Breast epithelium (tissue), 4 donors: ENCODE data around the gene ERLIN1. TPM values are rescaled to one million over a fixed set of nuclear protein-coding genes. Genes with fewer than 3 reads are reported as not detected.

Experiments
- DNase-seq, 2 donors: peaks; one replicate each; pipeline ENCODE4 v3.0.0-alpha.2; 2019; ENCODE audit warnings: low spot score in 2 of 2
- H3K27ac ChIP-seq, 2 donors: fragments of 200-600 bp; sonication (generic) in 1 of 2; one replicate each; pipeline ENCODE4 v1.5.1; 2016 to 2019; ENCODE audit warnings: mild to moderate bottlenecking in 1 of 2
- H3K27me3 ChIP-seq, 2 donors: fragments of 200-600 bp; sonication (generic) in 1 of 2; one replicate each; pipeline versions ENCODE4 v1.5.1 to v1.6.0; 2017 to 2019; ENCODE audit warnings: control low read depth in 1 of 2, mild to moderate bottlenecking in 1 of 2
- H3K36me3 ChIP-seq: fragments of 200-600 bp; one replicate; pipeline ENCODE4 v1.5.1; 2019
- H3K4me1 ChIP-seq, 2 donors: fragments of 200-600 bp; sonication (generic); one replicate each; pipeline ENCODE4 v1.5.1; 2016 to 2019; ENCODE audit warnings: control low read depth in 1 of 2
- H3K4me3 ChIP-seq, 3 donors: fragments of 200-600 bp; sonication (generic); 1 replicate in 2 of 3; 2 replicates in 1 of 3; pipeline ENCODE4 v1.5.1; 2016 to 2019; ENCODE audit warnings: mild to moderate bottlenecking in 3 of 3, moderate library complexity in 2 of 3
- H3K9me3 ChIP-seq, 2 donors: fragments of 200-600 bp; sonication (generic) in 1 of 2; one replicate each; pipeline ENCODE4 v1.5.1; 2016 to 2019; ENCODE audit warnings: control low read depth in 1 of 2
- CTCF ChIP-seq, 3 donors: fragments of 450-650 bp; IDR thresholded peaks; one replicate each; pipeline ENCODE4 v1.5.1; 2016 to 2017; ENCODE audit warnings: antibody characterized with exemption in 3 of 3, mild to moderate bottlenecking in 3 of 3, moderate library complexity in 3 of 3
- POLR2A ChIP-seq: fragments of 450-650 bp; IDR thresholded peaks from one replicate; pipeline ENCODE4 v1.6.1; 2016; ENCODE audit warnings: antibody characterized with exemption, mild to moderate bottlenecking, moderate library complexity
- POLR2AphosphoS5 ChIP-seq, 3 donors: sonication (generic); formaldehyde crosslinking; IDR thresholded peaks; one replicate each; pipeline ENCODE4 v1.6.1; 2017; ENCODE audit warnings: antibody characterized with exemption in 3 of 3
- intact Hi-C: fragments of 100-400 bp; cut with DNase I; formaldehyde crosslinking; loops from one replicate; pipeline ENCODE4 v1.15.1; 2023; ENCODE audit warnings: low total_unique reads
- total RNA-seq, 3 donors: library from RNA; depleted of rRNA; stranded (reverse); fragments of >200 nt; gene quantifications; one replicate each; pipeline ENCODE4 v1.1.0, GENCODE V29; 2016

Gene ERLIN1
- total RNA-seq, 3 donors from 2014 or later, result 22.4 to 30.2 (median 23.3) TPM

- H3K9me3 ChIP-seq, result no peaks in the 10 kb centered on the region
- H3K27me3 ChIP-seq, result peaks cover 0 to 11% of the 10 kb centered on the region in 2 donors
- intact Hi-C loops, result no loop called here
- no peak for DNase-seq
- no peaks in the 10 kb centered on the region for H3K36me3 ChIP-seq
- peak overlapping the region in 1 of 3 donors; percentile 33 for H3K4me3 ChIP-seq
- TF ChIP-seq CTCF (IDR thresholded peaks at IDR 0.05) (no peak), POLR2AphosphoS5 (IDR thresholded peaks at IDR 0.05) (no peak), POLR2A (no peak)
- no peak overlapping the region for H3K27ac ChIP-seq
- H3K4me1 ChIP-seq, result no peaks in the 10 kb centered on the region
These were observed 70.7 kb downstream of the ERLIN1 start for GRCh38 chr10:100114976-100115770.

DNA sequence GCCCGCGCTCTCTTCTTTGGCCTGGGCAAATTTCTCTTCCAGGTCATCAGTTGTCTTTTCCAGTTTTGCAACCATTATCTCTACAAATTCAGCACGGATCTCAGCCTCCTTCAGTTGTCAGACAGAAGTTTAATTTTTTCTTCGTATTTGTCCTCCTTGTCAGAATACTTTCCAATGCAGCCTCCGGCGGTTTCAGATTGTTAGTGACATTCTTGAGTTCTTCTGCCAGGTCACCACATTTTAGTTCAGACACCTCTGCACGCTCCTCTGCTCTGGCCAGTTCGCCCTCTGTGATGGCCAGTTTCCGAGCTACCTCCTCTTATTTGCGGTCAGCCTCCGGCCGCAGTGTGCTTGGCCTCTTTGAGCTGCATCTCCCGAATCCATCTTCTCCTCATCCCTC, 71.4 kb downstream of the ERLIN1 start:
- H3K4me1 ChIP-seq, result no peaks in the 10 kb centered on the region
- H3K4me3 ChIP-seq, result no peak overlapping the region
- no peak overlapping the region for H3K27ac ChIP-seq
- H3K27me3 ChIP-seq, result peaks cover 0 to 11% of the 10 kb centered on the region in 2 donors
- DNase-seq, result no peak
- no peaks in the 10 kb centered on the region for H3K9me3 ChIP-seq
- intact Hi-C loops, result no loop called here
- no peak for TF ChIP-seq POLR2AphosphoS5 (IDR thresholded peaks at IDR 0.05)
- no peak for TF ChIP-seq CTCF (IDR thresholded peaks at IDR 0.05)
- no peak for TF ChIP-seq POLR2A
- H3K36me3 ChIP-seq, result no peaks in the 10 kb centered on the region

GRCh38 chr10:100109670-100110069, 76.2 kb downstream of the ERLIN1 start:
- Histone ChIP-seq H3K36me3 (no peaks in the 10 kb centered on the region), H3K27ac (no peak overlapping the region), H3K4me1 (no peaks in the 10 kb centered on the region), H3K9me3 (no peaks in the 10 kb centered on the region), H3K27me3 (no peaks in the 10 kb centered on the region), H3K4me3 (no peak overlapping the region)
- no peak for DNase-seq
- TF ChIP-seq CTCF (IDR thresholded peaks at IDR 0.05) (no peak), POLR2AphosphoS5 (IDR thresholded peaks at IDR 0.05) (no peak), POLR2A (no peak)
- intact Hi-C loops, result no loop called here

DNA sequence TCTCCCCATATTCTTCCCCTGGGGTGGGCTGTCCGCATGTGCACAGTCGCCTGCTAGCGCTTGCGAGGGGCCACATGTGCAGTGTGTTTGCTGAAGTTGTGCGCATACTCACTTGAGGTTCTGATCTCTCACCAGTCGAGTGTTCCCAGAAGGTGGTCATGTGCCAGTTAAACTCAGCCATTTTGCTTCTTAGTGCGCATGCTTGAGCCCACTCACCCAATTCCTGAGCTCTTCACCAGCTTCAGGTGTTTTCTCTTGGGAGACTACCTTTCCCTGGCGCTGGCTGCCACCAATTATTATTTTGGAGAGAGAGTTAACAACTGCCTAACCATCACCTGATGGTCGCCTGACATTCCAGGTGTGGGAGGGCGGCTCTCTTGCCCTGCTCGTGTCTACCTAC, 79.0 kb downstream of the ERLIN1 start:
- Histone ChIP-seq H3K27ac (no peak overlapping the region), H3K36me3 (no peaks in the 10 kb centered on the region), H3K27me3 (no peaks in the 10 kb centered on the region), H3K4me3 (no peak overlapping the region), H3K9me3 (peaks cover 0 to 7% of the 10 kb centered on the region in 2 donors), H3K4me1 (no peaks in the 10 kb centered on the region)
- intact Hi-C loops, result no loop called here
- no peak for TF ChIP-seq POLR2A
- TF ChIP-seq POLR2AphosphoS5 (IDR thresholded peaks at IDR 0.05), result no peak
- TF ChIP-seq CTCF (IDR thresholded peaks at IDR 0.05), result no peak
- no peak for DNase-seq

- intact Hi-C loops, result no loop called here
These were observed 81.5 kb downstream of the ERLIN1 start for GRCh38 chr10:100104300-100104699.

More at GRCh38 chr10:100104300-100104699, 81.5 kb downstream of the ERLIN1 start:
- no peak overlapping the region for H3K27ac ChIP-seq
- no peaks in the 10 kb centered on the region for H3K4me1 ChIP-seq
- DNase-seq, result no peak
- no peak for TF ChIP-seq CTCF (IDR thresholded peaks at IDR 0.05)
- no peak for TF ChIP-seq POLR2AphosphoS5 (IDR thresholded peaks at IDR 0.05)
- no peaks in the 10 kb centered on the region for H3K36me3 ChIP-seq
- no peaks in the 10 kb centered on the region for H3K27me3 ChIP-seq
- H3K9me3 ChIP-seq, result peaks cover 0 to 7% of the 10 kb centered on the region in 2 donors
- H3K4me3 ChIP-seq, result no peak overlapping the region
